Activated CD4-positive, CD25-positive, alpha-beta regulatory T cell treated with anti-CD3 and anti-CD28 coated beads, Interleukin-2, amount 50 U/mL, for 24 hours (primary cell): Measurements from ENCODE around the gene CTBP2.

Source experiments
- ATAC-seq, 2 donors: fragments of 150-1000 bp; cut with Tn5 transposase; one replicate each; pipeline ENCODE4 v1.10.0; 2021; ENCODE audit warnings: mild to moderate bottlenecking in 1 of 2, moderate library complexity in 1 of 2

CTBP2 gene

DNA sequence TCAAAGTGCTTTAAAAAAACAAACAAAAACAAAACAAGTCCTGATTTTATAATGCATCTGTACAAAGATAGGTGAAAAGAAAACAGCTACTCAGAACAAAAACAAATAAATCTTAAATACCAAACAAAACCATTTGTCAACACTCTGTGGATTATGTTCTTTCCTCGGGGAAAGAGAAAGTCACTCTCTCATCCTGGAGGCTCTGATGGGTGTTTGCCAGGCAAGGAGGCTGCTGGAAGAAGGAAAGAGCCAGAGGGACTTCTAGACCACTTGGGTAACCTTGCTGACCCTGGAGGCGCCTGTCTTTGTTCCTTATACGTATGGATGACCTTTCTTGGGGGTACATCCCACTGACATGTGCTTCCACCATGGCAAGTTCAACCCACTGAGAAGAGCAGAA, 125.7 kb downstream of the CTBP2 start:
- no peak for ATAC-seq

- no peak for ATAC-seq
Observed at GRCh38 chr10:125033146-125033924, 127.0 kb downstream of the CTBP2 start.

DNA sequence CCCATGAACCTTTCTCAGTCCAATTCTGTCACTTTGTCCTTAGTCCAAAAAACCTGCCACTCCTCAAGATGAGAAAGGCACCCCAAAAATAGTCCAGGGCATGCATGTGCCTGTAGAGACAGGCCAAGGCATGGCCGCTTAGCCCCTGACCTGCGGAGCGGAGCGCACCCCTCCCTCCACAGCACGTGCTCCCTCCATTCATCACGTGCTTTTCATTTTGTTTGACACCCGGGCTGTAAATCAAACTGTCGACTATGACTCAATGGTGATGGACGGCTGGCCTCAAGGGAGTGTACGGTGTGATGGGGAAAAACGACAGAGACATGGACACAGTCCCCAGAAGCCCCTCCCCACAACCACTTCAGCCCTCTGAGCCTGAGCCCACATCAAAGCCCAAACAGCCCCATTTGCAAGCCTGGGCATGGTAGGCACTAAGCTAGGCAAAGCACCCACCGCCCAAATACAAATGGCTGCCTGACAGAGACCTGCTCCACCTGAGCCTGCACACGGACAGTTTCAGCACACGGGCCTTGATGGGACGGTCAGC, 127.8 kb downstream of the CTBP2 start:
- ATAC-seq = no peak

GRCh38 chr10:125030567-125031197, 129.7 kb downstream of the CTBP2 start:
- no peak for ATAC-seq

- ATAC-seq = no peak
Observed at GRCh38 chr10:125029584-125030242, 130.7 kb downstream of the CTBP2 start.

- ATAC-seq = no peak
Observed at GRCh38 chr10:125027871-125028869, 132.2 kb downstream of the CTBP2 start.

DNA sequence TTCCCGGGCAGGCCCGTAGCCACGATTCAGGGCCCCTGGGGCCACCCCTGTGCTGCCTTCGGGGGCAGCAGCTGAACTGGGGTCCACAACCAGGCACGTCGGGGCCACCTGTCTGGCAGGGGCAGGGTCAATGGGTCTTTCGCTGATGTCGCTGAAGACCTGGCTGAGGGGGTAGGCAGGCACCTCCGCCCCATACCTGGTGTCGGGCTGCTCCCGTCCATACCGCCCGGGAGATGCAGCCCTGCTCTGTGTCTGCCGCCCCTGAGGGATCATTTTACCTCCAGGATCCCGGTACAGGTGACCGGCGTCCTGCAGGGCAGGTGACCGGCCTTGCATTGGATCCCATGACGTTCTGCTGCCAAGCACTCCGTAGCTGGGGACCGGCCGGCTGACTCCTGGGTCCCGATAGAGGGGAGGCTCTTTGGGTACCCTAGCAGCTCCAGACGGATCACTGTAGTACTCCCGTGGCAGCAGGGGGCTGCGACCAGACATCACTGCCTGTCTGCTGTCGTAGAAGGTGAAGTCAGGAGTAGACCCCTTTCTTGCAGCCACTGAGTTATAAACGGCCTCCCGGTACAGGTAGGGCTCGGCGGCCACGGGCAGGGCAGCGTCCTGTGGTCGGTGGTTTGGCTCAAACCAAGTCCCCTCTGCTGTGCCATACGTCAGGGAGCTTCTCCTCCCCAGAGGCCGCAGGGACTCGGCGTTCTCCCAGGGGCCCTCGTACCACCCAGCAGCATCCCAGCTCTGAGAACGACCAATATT, 133.2 kb downstream of the CTBP2 start:
- no peak for ATAC-seq

DNA sequence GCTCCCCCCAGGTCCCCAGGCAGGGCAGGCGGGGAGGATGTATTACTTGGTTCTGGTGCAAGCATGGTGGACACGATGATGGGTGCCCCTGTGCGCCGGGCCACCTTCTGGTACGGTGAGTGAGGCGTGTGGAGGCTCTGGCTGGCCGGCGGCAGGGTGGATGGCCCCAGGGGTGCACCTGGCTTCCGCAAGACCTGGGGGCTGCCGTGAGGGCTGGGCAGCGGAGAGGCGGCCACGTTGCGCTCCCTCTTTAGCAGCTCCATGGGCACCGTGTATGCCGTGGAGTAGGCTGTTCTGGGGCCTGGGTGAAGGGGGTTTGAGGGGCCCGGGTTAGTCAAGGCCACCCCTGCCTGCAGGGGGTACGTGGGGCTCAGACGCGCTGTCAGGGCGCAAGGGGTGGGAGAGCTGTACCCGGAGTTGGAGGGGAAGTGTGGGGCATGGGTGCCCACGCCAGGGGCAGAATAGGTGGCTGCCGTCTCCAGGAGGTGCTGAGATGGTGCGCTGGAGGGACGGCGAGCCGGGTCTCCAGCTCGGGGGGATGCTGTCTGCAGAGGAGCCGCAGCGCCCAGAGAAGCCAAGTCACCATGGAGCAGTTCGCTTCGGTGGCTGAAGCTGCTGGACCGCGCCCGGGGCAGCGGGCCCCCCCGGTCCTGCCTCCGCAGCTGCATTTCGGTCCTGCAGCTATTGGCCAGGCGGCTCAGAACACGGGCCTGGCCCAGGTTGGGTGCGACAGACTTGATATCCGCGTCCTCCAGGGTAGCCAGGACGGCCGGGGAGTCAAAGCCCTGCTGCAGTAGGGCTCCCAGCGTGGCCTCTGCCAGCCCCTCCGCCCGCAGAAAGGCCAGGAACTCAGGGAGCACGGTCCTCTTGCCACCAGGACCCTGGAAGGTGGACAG, 134.1 kb downstream of the CTBP2 start:
- ATAC-seq = no peak

DNA sequence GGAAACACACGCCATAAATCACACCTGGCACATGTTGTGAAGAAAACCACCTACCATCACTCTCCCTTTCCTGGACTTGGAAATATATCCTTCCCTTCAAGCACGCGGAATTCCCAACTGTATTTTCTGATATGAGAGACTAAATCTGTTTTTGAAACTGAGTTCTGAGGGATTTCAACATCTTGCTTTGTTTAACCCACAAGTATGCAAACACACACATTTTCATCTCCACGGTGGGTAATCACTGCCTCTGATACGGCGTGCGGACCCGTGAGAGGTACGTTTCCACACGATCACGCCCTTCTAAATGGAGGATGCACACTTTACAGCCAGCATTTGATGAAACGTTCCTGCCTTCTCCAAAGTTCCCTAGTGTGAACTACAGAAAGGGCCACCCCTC, 135.0 kb downstream of the CTBP2 start:
- ATAC-seq = no peak

DNA sequence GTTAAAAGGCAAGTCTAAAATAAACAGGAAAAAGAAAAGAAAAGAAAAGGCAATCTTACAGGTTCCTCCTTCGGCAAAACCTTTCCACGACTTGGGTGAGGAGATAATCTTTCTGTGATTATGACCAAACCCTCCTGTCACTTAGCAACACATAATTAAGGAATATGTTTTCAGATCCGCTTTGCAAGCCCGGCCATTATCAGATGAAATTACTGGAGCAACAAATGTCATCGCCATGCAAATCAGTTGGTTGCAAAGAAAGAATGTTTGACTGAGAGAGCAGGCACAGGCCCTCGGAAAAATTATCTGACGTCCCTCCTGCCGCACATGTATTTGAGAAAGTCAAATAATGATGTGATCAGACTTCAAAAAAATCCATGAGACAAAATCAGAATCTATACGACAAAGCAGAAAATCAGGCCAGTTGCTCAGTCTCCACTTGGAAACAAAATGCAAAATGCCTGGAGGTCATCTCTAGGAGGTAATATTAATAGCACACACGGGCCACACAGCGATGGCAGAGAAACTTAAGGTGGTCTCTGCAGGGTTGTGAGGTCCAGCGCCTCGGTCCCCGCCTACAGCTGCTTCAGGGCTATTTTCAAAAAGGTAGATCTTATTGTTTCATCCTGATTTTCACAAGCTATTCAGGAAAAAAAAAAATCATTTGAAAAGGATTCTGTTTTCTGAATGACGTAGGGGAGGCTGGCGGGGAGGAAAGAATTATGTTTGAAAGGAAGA, 135.7 kb downstream of the CTBP2 start:
- ATAC-seq = no peak

GRCh38 chr10:125023862-125024496, 136.4 kb downstream of the CTBP2 start:
- ATAC-seq = no peak

DNA sequence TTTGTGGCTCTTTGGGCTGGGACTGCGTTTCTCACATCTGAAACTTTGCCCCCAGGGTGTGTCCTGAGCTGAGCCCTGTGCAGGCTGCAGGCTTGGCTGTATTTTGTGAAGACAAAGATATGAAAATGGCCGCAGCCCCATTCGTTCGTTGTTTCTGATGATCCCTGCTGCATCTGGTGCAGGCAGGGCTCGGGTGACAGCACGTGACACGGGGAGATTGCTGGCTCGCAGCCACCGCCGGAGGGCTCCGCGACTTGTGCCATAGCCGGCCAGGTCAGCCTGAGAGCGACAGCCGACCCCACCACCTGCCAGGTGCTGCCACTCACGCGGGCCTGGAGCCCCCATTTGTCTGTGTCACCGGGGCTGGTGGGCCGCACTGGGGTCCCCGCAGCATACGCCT, 137.1 kb downstream of the CTBP2 start:
- ATAC-seq = no peak

DNA sequence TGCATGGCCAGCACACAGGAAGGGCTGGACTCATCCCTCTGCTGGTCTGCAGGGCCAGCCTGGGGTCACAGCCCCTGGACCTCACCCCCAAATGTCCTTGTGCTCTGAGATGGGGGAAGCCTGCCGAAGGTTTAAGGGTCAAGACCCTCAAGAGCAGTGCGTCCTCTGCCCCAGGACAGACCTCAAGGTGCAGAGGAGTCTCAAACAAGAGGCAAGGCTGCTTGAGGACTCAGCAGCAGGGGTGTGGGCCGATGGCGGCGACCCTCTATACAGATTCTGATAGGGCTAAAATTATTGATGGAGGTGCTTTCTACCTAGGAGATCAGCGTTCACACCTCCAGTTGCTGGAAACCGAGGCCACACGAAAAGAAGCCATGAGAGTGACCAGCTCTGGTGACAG, 137.7 kb downstream of the CTBP2 start:
- no peak for ATAC-seq

GRCh38 chr10:125021686-125022344, 138.5 kb downstream of the CTBP2 start:
- no peak for ATAC-seq

GRCh38 chr10:125020871-125021270, 139.5 kb downstream of the CTBP2 start:
- no peak for ATAC-seq

DNA sequence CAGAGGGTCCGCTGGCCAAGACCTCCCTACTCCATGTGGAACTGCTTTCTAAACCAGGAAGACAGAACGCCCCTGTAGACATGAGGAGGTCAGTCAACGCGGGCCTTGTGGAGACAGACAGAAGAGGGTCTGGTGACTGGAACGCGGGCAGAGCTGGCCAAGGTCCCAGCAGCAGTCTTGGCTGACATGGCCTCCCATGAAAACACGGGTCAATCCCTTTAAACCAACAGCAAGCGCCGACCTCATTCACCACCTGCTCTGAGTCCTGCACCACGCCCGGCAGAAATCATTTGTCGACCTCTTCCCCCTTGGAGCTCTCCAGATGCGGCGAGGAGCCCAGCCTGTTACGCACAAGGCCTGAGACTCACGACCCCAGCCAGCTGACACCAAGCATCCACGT, 140.0 kb downstream of the CTBP2 start:
- no peak for ATAC-seq

DNA sequence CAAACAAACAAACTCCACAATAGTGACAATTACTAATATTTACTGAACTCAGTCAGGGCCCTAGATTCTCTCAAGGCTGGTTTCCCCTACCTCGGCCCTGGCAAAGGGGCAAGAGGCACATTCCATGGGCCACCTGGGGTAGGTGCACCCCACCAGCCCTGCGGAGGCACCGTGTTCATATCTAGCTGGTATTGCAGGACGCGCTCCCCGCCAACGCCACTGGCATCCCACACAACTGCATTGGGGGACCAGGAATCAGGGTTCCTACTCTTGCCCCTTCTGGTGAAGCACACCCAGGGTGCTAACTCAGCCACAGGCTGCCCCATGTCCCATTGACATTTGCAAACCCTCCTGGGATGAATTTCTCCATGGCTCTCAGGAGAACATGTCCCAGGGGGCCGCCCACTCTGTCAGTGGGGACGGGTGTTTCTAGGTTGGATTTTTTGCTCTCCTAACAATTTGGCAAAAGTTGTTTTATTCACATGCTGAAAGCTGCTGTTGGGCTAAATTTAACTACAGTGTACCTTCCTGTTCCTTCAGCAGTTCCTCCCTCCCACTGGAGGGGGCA, 141.7 kb downstream of the CTBP2 start:
- no peak for ATAC-seq

GRCh38 chr10:125017547-125018298, 142.6 kb downstream of the CTBP2 start:
- no peak for ATAC-seq
